HCT116 (cell line): Measurements from ENCODE around the gene C1QL4. TPM values are rescaled to one million over a fixed set of nuclear protein-coding genes. Genes with fewer than 3 reads are reported as not detected.

Experiments used
- ATAC-seq: fragments of 200-7000 bp; cut with Tn5 transposase; 2 replicates; pipeline ENCODE4 v1.9.1; 2020; ENCODE audit warnings: mild to moderate bottlenecking, moderate library complexity
- BruUV-seq: library from RNA; stranded (reverse); fragments of 400-500 nt; replicated peaks from 2 replicates; lab custom pipeline; 2021; lab: Mats Ljungman, UMichigan
- CTCF ChIA-PET: fragments of 300-600 bp; sonication (Branson Sonifier 250); formaldehyde crosslinking; loops from one replicate; lab custom pipeline; 2021; ENCODE audit warnings: antibody characterized with exemption; lab: Charles Lee
- POLR2A ChIA-PET: fragments of 300-600, 350-600 bp; sonication (Branson Sonifier 250); formaldehyde crosslinking; loops from one replicate; lab custom pipeline; 2021; ENCODE audit warnings: antibody characterized with exemption; lab: Charles Lee
- RAD21 ChIA-PET, 2 experiments: fragments of 300-600 bp; sonication (Branson Sonifier 250); formaldehyde crosslinking; loops; one replicate each; lab custom pipeline; 2023; ENCODE audit warnings: low total read pairs in 2 of 2; ENCODE audit not compliant: uncharacterized antibody in 2 of 2, unreplicated experiment in 2 of 2, low non-redundant PET in 1 of 2; lab: Charles Lee
- DNase-seq: peaks from one replicate; pipeline ENCODE4 v3.0.0-alpha.2; 2010; ENCODE audit warnings: low read depth, low spot score
- H2AFZ ChIP-seq: fragments of 200-600 bp; shearing (Covaris generic), sonication (generic); 2 replicates; pipeline ENCODE4 v1.6.1; 2017; ENCODE audit warnings: low read depth, mixed run types, mixed read lengths, antibody characterized with exemption, low read length; ENCODE audit not compliant: poor library complexity, severe bottlenecking
- H3K27ac ChIP-seq: 2 replicates; pipeline ENCODE4 v1.5.1; 2012; ENCODE audit warnings: low read depth, low read length
- H3K27me3 ChIP-seq: fragments of 200-600 bp; sonication (generic); 2 replicates; pipeline ENCODE4 v1.6.1; 2016; ENCODE audit warnings: mixed run types, low read length, mixed read lengths; ENCODE audit not compliant: insufficient read depth
- H3K36me3 ChIP-seq, 2 experiments: fragments of 200-500 bp in 1 of 2; fragments of 200-600 bp in 1 of 2; sonication (Bioruptor generic) in 1 of 2; sonication (generic) in 1 of 2; 2 replicates each; pipeline versions ENCODE4 v1.5.1 to v1.6.1; 2014 to 2016; ENCODE audit warnings: low read length in 2 of 2, inconsistent platforms in 1 of 2, mixed read lengths in 1 of 2, mixed run types in 1 of 2; ENCODE audit not compliant: insufficient read depth in 2 of 2, control insufficient read depth in 1 of 2
- H3K4me1 ChIP-seq, 2 experiments: fragments of 200-600 bp in 1 of 2; sonication (generic) in 1 of 2; 2 replicates each; pipeline versions ENCODE4 v1.5.1 to v1.6.1; 2012 to 2017; ENCODE audit warnings: low read length in 2 of 2, inconsistent platforms in 1 of 2, mild to moderate bottlenecking in 1 of 2, mixed read lengths in 1 of 2, mixed run types in 1 of 2, moderate library complexity in 1 of 2; ENCODE audit not compliant: insufficient read depth in 2 of 2, control insufficient read depth in 1 of 2
- H3K4me2 ChIP-seq: fragments of 200-600 bp; sonication (generic); 2 replicates; pipeline ENCODE4 v1.6.1; 2017; ENCODE audit warnings: mixed run types, low read length, mixed read lengths
- H3K4me3 ChIP-seq, 2 experiments: fragments of 200-600 bp in 1 of 2; sonication (generic) in 1 of 2; replicated peaks in 1 of 2; 2 replicates each; pipeline ENCODE4 v1.5.1; 2011 to 2016; ENCODE audit warnings: low read length in 2 of 2, control low read depth in 1 of 2, low read depth in 1 of 2, mild to moderate bottlenecking in 1 of 2, mixed read lengths in 1 of 2, mixed run types in 1 of 2
- H3K79me2 ChIP-seq: fragments of 200-600 bp; sonication (generic); 2 replicates; pipeline ENCODE4 v1.6.1; 2017; ENCODE audit warnings: mild to moderate bottlenecking, mixed run types, low read length, moderate library complexity, mixed read lengths; ENCODE audit not compliant: insufficient read depth
- H3K9ac ChIP-seq: fragments of 200-600 bp; sonication (generic); 2 replicates; pipeline ENCODE4 v1.6.1; 2016; ENCODE audit warnings: low read length, mixed read lengths
- H3K9me2 ChIP-seq: fragments of 200-600 bp; sonication (generic), shearing (Covaris generic); 2 replicates; pipeline ENCODE4 v1.6.1; 2017; ENCODE audit warnings: mixed run types, mild to moderate bottlenecking, moderate library complexity; ENCODE audit not compliant: insufficient read depth
- H3K9me3 ChIP-seq, 2 experiments: fragments of 200-500 bp in 1 of 2; fragments of 200-600 bp in 1 of 2; sonication (Bioruptor generic) in 1 of 2; sonication (generic) in 1 of 2; 2 replicates each; pipeline ENCODE4 v1.6.1; 2014 to 2017; ENCODE audit warnings: low read length in 2 of 2, mixed read lengths in 2 of 2, inconsistent platforms in 1 of 2, low read depth in 1 of 2, mild to moderate bottlenecking in 1 of 2, mixed run types in 1 of 2, moderate library complexity in 1 of 2; ENCODE audit not compliant: control insufficient read depth in 1 of 2, insufficient read depth in 1 of 2
- H4K20me1 ChIP-seq: fragments of 200-600 bp; sonication (generic), shearing (Covaris generic); 2 replicates; pipeline ENCODE4 v1.6.1; 2017; ENCODE audit warnings: mixed run types, mild to moderate bottlenecking, moderate library complexity; ENCODE audit not compliant: insufficient read depth
- CEBPB ChIP-seq: IDR thresholded peaks from 2 replicates; pipeline ENCODE4 v1.6.1; 2012; ENCODE audit warnings: low read depth
- CTCF ChIP-seq, 3 experiments: fragments of 200-600 bp in 1 of 3; sonication (generic) in 1 of 3; IDR thresholded peaks in 2 of 3; conservative IDR thresholded peaks in 1 of 3; 2 replicates each; pipeline ENCODE4 v1.5.1; 2012 to 2017; ENCODE audit warnings: low read depth in 2 of 3, low read length in 2 of 3, antibody characterized with exemption in 1 of 3, borderline replicate concordance in 1 of 3, control low read depth in 1 of 3, mild to moderate bottlenecking in 1 of 3, mixed read lengths in 1 of 3, mixed run types in 1 of 3, moderate library complexity in 1 of 3; ENCODE audit not compliant: insufficient read depth in 1 of 3
- EGR1 ChIP-seq: IDR thresholded peaks from 2 replicates; pipeline ENCODE4 v1.6.1; 2012; ENCODE audit warnings: low read depth
- FOSL1 ChIP-seq: IDR thresholded peaks from 2 replicates; pipeline ENCODE4 v1.6.1; 2012; ENCODE audit warnings: low read depth
- RAD21 ChIP-seq: IDR thresholded peaks from 2 replicates; pipeline ENCODE4 v1.6.1; 2012; ENCODE audit warnings: low read depth, mild to moderate bottlenecking
- REST ChIP-seq: IDR thresholded peaks from 2 replicates; pipeline ENCODE4 v1.6.1; 2012; ENCODE audit warnings: low read depth
- intact Hi-C: fragments of 100-400 bp; cut with micrococcal nuclease; formaldehyde crosslinking; loops from 2 replicates; pipeline ENCODE4 v1.10.0; 2022
- total RNA-seq: library from RNA; stranded (reverse); gene quantifications from one replicate; pipeline ENCODE4 v1.2.1, GENCODE V29; 2021; ENCODE audit not compliant: unreplicated experiment

The C1QL4 gene
- total RNA-seq, 1 experiment from 2014 or later: 8.1 TPM

DNA sequence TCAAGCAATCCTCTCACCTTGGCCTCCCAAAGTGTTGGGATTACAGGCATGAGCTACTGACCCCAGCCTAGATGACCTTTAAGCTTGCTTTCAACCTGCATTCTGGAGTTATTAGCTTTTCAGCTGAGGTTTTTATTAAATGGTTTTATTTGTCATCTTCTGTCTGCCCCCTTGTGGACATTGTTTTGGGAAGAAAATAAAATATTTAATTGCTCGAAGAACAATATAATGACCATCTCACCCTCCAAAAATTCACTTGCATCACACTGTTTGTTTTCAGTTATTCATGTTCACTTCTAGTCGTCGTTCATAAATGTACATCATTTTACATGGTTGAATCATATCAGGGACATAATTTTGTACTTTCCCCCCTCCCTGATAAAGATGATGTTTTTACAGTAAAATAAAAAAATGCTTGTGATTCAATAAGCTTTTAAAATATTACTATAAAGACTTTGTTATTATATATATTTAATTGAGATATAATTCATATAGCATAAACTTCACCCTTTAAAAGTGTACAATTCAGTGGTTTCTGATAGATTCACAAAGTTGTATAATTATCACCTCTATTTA is 20.2 kb upstream of the C1QL4 start:
- no peak for TF ChIP-seq REST
- no peak for TF ChIP-seq CEBPB
- no peak for TF ChIP-seq EGR1
- TF ChIP-seq FOSL1: no peak
- TF ChIP-seq RAD21: peak; percentile 61
- peak; percentile 44 to 74 (median 67); a peak in 5 of 6 replicates for TF ChIP-seq CTCF (IDR thresholded peaks at IDR 0.05 in 2 of 3, conservative IDR thresholded peaks at IDR 0.05 in 1 of 3; ENCODE audit: borderline replicate concordance in 1 of 3, insufficient read depth in 1 of 3, low read depth in 2 of 3, low read length in 2 of 3)
- H3K9me2 ChIP-seq: no peaks in the 10 kb centered on the region
- H3K4me2 ChIP-seq: peak overlapping the region; percentile 54
- peak overlapping the region; percentile 38; the same call in 1 of the 2 replicates for H3K27ac ChIP-seq
- CTCF ChIA-PET: interaction anchor here (0.5 to 6.9 kb wide), 26 partner anchors 9 to 1920 kb away, joined by 3 to 261 read pairs (median 8); partner anchors contain the start of genes DNAJC22, PRPH, SPATS2 and TROAP
- H3K4me1 ChIP-seq: peaks cover 30 to 35% of the 10 kb centered on the region in 2 experiments
- no peaks in the 10 kb centered on the region for H3K9me3 ChIP-seq
- BruUV-seq: no TSS peak
- intact Hi-C loops: loop anchor here (1.0 to 5.0 kb wide), 3 partner anchors 26 to 210 kb away; partner anchors contain the start of gene MCRS1
- RAD21 ChIA-PET: interaction anchor here (0.6 to 3.5 kb wide), 9 partner anchors 10 to 212 kb away, joined by 3 to 33 read pairs (median 7); no protein-coding TSS in a partner anchor
- ATAC-seq (no peak), DNase-seq (no peak)
- no peaks in the 10 kb centered on the region for H3K79me2 ChIP-seq
- H3K36me3 ChIP-seq: peaks cover 0 to 2% of the 10 kb centered on the region in 2 experiments; a peak in 1 of 4 replicates
- H3K27me3 ChIP-seq: no peaks in the 10 kb centered on the region
- H3K4me3 ChIP-seq: no peak overlapping the region
- POLR2A ChIA-PET: interaction anchor here (0.9 to 3.5 kb wide), 5 partner anchors 9 to 226 kb away, joined by 3 to 16 read pairs (median 4); partner anchors contain the start of genes DNAJC22 and TUBA1B
- no peak overlapping the region for H2AFZ ChIP-seq
- H3K9ac ChIP-seq: no peak overlapping the region
- no peaks in the 10 kb centered on the region for H4K20me1 ChIP-seq
